NCI-H82 (cell line): Measurements from ENCODE around the gene SMC6.

ENCODE experiments used
- DNase-seq: peaks from one replicate; lab custom pipeline; 2025; lab: John Stamatoyannopoulos, UW

SMC6 gene

DNA sequence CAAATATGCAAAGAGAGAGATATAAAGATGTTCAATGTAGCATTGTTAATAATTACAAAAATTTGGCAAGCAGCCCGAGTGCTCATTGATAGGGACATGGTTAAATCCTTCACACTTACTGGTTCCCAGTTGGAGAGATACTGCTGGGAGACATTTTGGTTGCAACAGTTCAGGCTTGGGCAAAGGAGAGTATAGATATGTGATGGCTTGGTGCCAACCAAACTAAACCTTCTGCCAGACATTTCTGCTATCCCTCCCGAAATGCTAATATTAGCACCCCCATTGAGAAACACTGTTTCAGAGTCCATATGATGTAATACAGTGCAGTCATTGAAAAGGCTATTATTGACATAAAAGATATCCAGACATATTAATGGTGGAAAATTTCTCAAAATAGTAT, 11.8 kb upstream of the SMC6 start:
- no peak for DNase-seq

DNA sequence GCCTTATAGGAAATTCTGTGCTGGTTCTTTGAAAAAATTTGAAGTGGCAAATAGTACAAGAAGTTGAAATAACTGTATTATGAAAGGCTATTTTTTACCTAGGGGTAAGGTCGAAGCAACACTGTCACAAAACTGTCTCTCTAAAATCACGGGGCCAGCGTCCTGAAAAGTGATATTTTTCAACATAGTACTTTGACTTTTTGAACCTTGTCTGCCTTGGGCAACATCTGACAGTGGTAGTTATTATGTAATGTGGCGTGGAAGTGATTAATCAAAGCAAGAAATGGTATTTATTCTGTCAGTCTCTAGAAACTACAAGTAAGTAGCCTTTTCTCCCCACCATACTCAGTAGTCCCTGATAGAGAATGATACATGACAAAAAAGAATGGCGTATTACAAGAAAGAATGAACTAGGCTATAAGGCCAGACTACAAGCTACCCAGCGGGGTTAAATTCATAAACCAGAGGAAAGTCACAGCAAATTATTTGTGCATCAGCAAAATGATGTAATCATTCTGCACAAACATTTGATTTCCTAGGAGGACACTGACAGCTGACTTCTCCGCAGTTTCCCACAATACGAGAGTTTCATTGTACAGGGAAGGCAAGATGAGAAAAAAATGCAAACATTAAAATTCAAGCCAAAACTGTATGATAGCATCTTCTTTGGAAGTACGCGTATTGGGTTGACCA, 10.2 kb upstream of the SMC6 start:
- DNase-seq = no peak

GRCh38 chr2:17762451-17762850, 8.8 kb upstream of the SMC6 start:
- DNase-seq = no peak

DNA sequence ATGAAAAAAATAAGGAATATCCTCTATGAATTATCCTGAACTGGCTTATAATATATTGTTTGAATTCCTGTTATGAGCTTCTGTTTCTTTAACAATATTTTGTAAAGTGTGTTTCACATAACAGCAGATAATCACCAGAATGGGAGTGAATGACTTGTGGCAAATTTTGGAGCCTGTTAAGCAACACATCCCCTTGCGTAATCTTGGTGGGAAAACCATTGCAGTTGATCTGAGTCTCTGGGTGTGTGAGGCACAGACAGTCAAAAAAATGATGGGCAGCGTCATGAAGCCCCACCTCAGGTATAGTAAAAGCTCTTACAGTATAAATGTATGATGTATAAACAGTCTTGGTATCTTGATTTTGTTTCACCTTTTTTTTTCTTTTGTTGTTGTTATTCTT, 6.2 kb upstream of the SMC6 start:
- DNase-seq = no peak

- DNase-seq = no peak
Observed at GRCh38 chr2:17758118-17758517, 4.5 kb upstream of the SMC6 start.

- no peak for DNase-seq
Observed at GRCh38 chr2:17757321-17757720, 3.7 kb upstream of the SMC6 start.

- no peak for DNase-seq
Observed at GRCh38 chr2:17756668-17757067, 3.1 kb upstream of the SMC6 start.

GRCh38 chr2:17754773-17755425, 1.3 kb upstream of the SMC6 start:
- DNase-seq = peak; percentile 47

DNA sequence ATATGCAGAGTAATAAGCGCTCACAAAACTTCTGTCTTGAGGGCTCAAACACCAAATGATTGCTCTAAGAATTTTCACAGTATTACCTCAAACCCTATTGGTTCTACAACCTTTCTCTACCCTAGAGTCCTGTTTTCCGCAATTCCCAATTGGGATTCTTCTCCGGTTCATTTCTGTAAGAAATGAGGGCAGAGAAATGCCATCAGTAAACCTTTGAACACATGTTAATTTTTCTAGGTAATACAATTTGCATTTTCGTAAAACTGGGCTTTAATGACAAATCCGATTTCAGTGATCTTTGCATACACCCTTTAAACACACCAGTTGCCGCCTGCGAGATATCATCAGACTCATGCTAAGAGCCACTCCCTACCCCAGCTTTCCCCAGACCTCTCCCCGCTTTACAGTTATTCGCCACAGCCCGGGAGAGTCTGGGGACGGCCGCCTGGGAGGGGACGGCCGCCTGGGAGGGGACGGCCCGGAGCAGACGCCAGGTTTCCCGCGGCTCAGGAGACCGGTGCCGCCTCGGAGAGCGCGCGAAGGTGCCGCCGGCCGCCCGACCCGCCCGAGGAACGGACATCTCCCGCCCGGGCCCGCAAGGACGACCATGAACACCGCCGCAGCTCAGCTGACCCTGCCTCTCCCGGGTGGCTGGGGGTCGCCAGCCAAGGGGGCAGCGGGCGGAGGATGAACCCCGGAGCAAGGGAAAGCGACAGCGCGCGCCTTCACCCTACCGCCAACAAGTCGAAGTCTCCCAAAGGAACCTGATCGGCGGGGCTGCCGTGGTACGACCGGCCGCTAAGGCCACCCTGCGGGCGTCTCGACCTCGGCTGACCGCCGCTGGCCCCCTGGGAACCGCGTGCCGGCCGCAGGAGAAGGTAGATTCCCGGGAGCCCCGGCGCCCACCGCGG, 463 bp downstream of the SMC6 start:
- peak; percentile 82 for DNase-seq

GRCh38 chr2:17752246-17752645, 1.4 kb downstream of the SMC6 start:
- DNase-seq = no peak

GRCh38 chr2:17749753-17750438, 3.7 kb downstream of the SMC6 start:
- no peak for DNase-seq

DNA sequence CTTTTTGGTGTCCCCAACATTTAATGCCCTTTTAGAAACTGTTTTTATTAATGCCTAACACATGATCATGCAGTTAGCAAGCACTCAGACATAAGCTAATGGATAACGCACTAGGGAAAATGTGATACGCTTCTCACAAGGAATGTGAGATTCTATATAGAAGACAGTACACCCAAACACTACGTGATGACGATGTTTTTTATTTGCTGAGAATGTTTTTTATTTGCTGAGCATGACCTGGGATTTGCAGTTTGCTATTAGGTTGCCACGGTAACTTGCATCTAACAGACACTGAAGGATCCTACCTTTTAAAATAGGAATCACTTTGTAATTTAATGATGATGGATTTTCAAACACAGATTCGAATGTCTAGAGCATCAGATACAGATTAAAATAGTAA, 4.9 kb downstream of the SMC6 start:
- no peak for DNase-seq

DNA sequence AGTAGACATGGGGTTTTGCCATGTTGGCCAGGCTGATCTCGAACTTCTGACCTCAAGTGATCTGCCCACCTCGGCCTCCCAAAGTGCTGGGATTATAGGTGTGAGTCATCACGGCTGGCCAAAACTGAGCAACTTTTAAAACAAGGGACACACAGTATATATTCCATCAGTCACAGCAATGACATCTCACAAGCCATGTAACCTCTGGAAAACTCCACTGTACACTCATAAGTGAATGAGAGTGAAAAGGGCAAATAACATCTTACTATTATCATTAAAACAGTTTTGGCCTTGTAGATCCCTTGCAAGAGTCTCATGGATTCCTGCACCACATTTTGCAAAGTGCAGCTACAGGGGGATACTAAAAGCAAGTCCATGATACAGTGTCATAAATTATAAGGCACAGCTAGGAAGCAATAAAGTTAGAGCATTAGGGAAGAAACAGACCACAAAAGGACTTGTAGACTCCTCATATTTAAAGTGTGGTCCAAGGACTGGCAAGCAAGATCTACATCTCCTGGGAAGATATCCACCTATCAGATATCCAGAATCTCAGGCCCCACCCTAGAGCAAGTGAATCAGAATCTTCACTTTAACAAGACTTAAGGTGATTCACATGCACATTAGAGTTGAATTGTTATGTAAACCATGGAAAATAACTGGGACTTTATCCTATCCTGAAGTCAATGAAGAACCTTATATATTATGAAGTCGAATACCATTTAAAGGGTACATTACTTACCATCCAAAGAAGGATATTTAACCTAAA, 5.7 kb downstream of the SMC6 start:
- DNase-seq = no peak

DNA sequence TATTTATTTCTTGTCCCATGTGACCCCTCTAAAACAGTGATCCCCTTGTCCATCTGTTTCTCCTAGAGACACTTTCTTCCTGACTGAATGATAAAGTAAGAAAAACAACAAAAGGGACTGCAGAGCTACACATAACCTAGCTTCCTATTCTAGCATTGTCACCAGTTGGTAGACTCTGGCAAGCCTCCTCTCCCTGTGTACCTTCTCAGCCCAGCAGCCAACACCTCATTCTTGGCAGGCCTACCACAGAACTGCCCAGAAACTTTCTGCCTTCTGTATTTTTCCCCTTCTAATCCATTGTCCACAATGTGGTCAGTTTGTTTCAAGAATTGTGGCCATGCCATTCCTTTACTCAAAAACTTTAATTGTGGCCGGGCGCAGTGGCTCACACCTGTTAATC, 13.4 kb downstream of the SMC6 start:
- no peak for DNase-seq

GRCh38 chr2:17736989-17737388, 16.6 kb downstream of the SMC6 start:
- no peak for DNase-seq

DNA sequence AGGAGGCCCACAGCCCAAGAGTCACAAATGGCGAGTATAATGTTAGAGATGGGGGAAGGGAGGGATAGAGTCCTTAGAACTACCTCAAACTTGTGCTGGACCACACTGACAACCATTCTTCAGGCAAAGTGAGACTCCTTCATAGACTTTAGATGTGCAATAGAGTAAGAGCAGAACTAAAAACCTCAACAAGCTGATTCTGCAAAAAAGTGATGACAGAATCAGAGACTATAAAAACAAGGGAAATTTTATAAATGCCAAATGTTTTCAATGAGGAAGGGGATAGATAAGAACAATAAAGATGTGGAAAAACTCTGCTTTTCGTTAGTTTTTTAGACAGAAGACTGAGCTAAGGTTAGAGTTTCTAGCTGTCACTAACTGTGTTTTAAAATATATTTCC, 17.7 kb downstream of the SMC6 start:
- no peak for DNase-seq

- DNase-seq = no peak
Observed at GRCh38 chr2:17733599-17733998, 20.0 kb downstream of the SMC6 start.

DNA sequence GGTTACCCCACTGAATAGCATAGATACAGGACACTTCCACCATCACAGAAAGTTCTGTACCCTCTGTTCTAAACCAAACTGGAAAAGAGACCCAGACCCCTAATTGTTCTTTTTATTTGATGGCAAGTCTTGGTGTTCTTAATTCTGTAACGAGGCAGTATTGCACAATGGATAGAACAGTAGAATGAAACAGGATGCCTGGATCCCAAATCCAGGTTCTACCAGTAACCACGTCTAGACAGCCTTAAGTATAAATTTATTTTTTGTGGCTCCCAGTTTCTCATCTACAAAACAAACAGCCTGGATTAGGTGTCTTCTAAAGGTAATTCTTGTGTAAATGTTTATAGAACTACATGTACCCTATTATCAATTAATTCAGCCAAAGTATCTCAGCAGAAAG, 23.7 kb downstream of the SMC6 start:
- no peak for DNase-seq

DNA sequence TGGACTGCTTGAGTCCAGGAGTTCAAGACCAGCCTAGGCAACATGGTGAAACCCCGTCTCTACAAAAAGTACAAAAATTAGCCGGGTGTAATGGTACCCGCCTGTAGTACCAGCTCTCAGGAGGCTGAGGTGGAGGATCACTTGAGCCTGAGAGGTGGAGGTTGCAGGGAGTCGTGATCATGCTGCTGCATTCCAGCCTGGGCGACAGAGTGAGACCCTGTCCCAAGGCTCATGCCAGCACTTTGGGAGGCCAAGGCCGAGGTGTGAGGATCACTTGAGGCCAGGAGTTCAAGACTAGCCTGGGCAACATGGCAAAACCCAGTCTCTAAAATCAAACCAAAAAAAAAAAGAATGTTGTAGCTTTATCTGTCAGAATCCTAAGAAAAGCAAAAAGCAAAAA, 25.4 kb downstream of the SMC6 start:
- DNase-seq = no peak

DNA sequence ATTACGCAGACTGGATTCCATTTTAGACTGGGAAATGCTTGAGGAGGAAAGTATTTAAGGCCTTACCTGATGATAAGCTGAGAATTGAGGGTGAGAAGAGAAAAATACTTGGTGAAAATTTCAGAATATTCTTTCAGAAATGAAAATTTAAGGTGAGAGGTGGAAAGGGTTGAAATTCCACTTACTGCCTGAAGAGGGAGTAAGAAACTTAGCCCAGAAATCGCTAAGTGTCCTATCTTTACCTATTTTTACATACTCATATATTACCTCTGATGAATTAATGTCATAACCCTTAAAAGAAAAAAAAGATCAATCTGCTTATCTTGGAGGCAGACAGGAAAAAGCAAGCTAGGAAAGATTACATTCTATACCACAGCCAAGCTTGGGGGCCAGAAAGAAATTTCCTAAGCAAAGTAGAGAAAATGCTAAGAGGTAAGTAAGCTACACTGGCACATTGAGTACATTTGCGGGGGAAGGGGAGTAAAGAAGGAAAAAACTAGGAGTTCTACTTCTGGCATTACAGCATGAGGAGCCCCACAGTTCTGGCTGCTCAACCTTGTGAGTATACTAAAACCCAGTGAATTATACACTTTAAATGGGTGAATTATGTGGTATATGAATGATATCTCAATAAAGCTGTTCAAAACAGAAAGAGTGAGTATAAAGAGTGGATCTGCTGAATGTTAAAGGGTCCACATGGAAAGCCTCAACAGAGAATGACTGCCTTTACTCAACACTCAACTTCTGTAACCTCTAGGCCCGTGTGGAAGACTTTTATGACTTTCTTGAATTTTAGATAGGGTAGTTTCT, 33.8 kb downstream of the SMC6 start:
- peak; percentile 33 for DNase-seq

- peak; percentile 50 for DNase-seq
Observed at GRCh38 chr2:17718689-17719088, 34.9 kb downstream of the SMC6 start.
